ENCODE results near the gene BCOR.
A peak's percentile ranks its signal among the peaks of the same experiment; 100 is the strongest.

Gene BCOR

DNA sequence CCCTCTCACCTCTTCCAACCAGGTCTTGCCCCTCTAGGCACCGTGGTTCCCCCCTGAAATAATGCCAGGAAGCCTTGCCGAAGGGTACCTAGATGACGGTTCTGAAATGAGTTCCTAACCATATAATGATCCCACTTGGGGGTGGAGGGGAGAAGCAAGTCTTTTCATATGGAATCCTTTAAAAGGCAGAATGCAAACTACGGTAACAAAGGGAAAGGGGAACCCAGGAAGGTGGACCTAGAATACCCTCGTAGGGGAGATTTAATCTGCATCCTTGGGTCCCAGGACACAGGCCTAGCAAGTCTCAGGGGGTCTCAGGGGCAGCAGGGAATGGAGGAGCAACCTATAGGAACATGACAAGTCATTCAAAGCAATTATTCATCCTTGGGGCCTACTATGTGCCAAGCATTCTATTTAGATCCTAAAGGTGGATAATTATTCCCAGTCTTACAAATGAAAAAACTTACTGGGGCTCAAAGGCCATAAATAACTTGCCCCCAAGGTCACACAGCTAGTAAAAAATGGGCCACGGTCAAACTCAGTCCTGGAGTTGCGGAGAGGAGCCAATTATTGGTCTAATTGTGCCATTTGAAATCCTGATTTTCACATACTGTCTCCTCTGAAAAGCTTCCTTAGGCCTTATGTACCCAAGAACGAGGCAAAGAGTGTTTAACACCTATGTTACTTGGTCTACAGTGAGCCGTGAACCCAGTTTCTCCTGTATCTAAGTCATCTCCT lies 8.8 kb downstream of the BCOR start:
- Histone ChIP-seq H2AK5ac (ENCODE audit: low read length) (no peak overlapping the region), H3K4me2 (ENCODE audit: low read length) (no peak overlapping the region), H3K27me3 (ENCODE audit: insufficient read depth, low read length, poor library complexity) (no peaks in the 10 kb centered on the region), H2BK15ac (replicated peaks; ENCODE audit: low read depth) (no peak overlapping the region), H3K4me1 (ENCODE audit: control insufficient read depth, low read depth, low read length) (peaks cover 9% of the 10 kb centered on the region), H3K9ac (ENCODE audit: low read length) (peak overlapping the region; percentile 71), H3K4me3 (ENCODE audit: low read length) (no peak overlapping the region), H3K56ac (ENCODE audit: low read length) (peak overlapping the region; percentile 60), H2BK5ac (ENCODE audit: low read length) (no peak overlapping the region), H4K5ac (ENCODE audit: low read length) (no peak overlapping the region), H3K18ac (ENCODE audit: low read length) (no peak overlapping the region), H3K4ac (ENCODE audit: low read depth, low read length) (no peak overlapping the region), H3K27ac (ENCODE audit: low read depth, low read length) (no peak overlapping the region), H3K36me3 (ENCODE audit: control insufficient read depth, insufficient read depth, low read length) (no peaks in the 10 kb centered on the region), H3K79me2 (ENCODE audit: control insufficient read depth, insufficient read depth, low read length) (peaks cover 62% of the 10 kb centered on the region), H4K8ac (ENCODE audit: low read depth, low read length) (no peak overlapping the region), H2BK120ac (ENCODE audit: low read depth, low read length) (no peak overlapping the region), H3K79me1 (ENCODE audit: low read length) (no peaks in the 10 kb centered on the region), H3K23ac (ENCODE audit: low read length) (no peak overlapping the region)
- DNase-seq = no peak
- WGBS (ENCODE audit: extremely low coverage, insufficient coverage, low lambda C conversion rate) = no CpG with 5 or more reads among the region's 9 CpGs

DNA sequence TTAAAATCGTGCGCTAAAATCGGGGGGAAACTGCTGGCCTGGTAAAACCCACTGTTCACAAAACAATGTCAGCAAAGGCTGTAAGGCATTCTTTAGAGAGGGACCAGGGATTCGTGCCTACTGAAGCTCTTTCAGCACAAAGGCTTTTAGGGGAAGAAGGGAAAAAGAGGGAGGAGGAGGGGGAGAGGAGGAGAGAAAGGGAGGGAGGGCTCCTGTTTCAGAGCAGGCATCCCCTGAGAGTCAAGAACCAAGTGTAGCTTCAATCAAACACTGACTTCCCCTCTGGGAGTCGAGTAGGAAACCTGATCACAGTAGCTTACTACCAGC lies 9.5 kb downstream of the BCOR start:
- Histone ChIP-seq H3K4me1 (ENCODE audit: control insufficient read depth, low read depth, low read length) (peaks cover 9% of the 10 kb centered on the region), H3K27me3 (ENCODE audit: insufficient read depth, low read length, poor library complexity) (no peaks in the 10 kb centered on the region), H3K9ac (ENCODE audit: low read length) (peak overlapping the region; percentile 53)

DNA sequence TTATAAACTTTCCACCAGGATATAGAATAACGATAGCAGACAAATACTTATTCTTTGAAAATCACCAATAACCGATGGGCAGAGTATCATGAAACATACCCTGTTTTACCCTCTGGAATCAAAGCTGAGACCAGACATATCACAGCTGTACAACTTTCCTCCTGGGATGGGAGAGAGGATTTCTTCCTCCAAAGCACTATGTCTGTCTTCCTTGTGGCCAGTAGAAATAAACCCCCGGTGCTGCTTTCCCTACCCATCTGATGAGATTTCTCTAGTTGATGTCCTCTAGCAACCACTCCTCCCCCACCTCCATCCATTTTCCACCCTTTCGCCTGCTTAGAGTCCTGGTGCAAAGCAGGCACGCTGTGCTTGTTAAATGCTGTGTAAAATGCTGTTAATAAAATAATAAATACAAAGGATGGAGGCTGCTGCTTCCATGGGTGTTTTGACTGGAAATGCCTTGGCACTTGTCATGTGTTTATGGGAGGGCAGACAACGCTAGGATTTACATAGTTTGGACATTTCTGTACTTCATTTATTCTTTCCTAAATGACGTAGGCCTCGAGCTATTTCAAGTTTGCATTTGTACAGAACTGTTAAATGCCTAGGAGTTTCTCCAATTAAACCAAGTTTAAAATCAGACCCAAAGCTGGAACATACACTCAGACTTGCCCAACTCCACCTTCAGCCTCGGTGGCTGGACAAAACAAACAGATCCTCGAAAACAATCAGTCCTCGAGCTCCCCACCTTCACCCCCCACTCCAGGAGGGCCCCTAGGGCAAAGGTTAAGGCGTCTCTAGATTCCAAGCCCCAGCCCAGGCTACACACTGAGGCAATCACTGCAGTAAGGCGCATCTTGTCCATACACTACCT lies 10.1 kb downstream of the BCOR start:
- Histone ChIP-seq H3K18ac (ENCODE audit: low read length) (no peak overlapping the region), H3K56ac (ENCODE audit: low read length) (peak overlapping the region; percentile 76), H2BK15ac (replicated peaks; ENCODE audit: low read depth) (no peak overlapping the region), H3K27me3 (ENCODE audit: insufficient read depth, low read length, poor library complexity) (no peaks in the 10 kb centered on the region), H3K23ac (ENCODE audit: low read length) (no peak overlapping the region), H3K36me3 (ENCODE audit: control insufficient read depth, insufficient read depth, low read length) (no peaks in the 10 kb centered on the region), H3K9ac (ENCODE audit: low read length) (peak overlapping the region; percentile 53), H3K4me3 (ENCODE audit: low read length) (no peak overlapping the region), H2AK5ac (ENCODE audit: low read length) (no peak overlapping the region), H3K79me1 (ENCODE audit: low read length) (no peaks in the 10 kb centered on the region), H3K27ac (ENCODE audit: low read depth, low read length) (no peak overlapping the region), H3K79me2 (ENCODE audit: control insufficient read depth, insufficient read depth, low read length) (peaks cover 63% of the 10 kb centered on the region), H4K8ac (ENCODE audit: low read depth, low read length) (no peak overlapping the region), H3K4me2 (ENCODE audit: low read length) (peak overlapping the region; percentile 22), H3K4me1 (ENCODE audit: control insufficient read depth, low read depth, low read length) (peaks cover 8% of the 10 kb centered on the region), H2BK120ac (ENCODE audit: low read depth, low read length) (no peak overlapping the region), H4K5ac (ENCODE audit: low read length) (no peak overlapping the region), H2BK5ac (ENCODE audit: low read length) (no peak overlapping the region), H3K4ac (ENCODE audit: low read depth, low read length) (no peak overlapping the region)
- no peak for DNase-seq
- no CpG with 5 or more reads among the region's 13 CpGs for WGBS (ENCODE audit: extremely low coverage, insufficient coverage, low lambda C conversion rate)

More for the DNA sequence above, 9.5 kb downstream of the BCOR start:
- Histone ChIP-seq H2BK15ac (replicated peaks; ENCODE audit: low read depth) (no peak overlapping the region), H4K8ac (ENCODE audit: low read depth, low read length) (no peak overlapping the region), H3K56ac (ENCODE audit: low read length) (peak overlapping the region; percentile 76), H2AK5ac (ENCODE audit: low read length) (no peak overlapping the region), H3K79me2 (ENCODE audit: control insufficient read depth, insufficient read depth, low read length) (peaks cover 61% of the 10 kb centered on the region), H3K18ac (ENCODE audit: low read length) (no peak overlapping the region), H3K79me1 (ENCODE audit: low read length) (no peaks in the 10 kb centered on the region), H2BK120ac (ENCODE audit: low read depth, low read length) (no peak overlapping the region), H4K5ac (ENCODE audit: low read length) (no peak overlapping the region), H3K4me3 (ENCODE audit: low read length) (no peak overlapping the region), H3K27ac (ENCODE audit: low read depth, low read length) (no peak overlapping the region), H2BK5ac (ENCODE audit: low read length) (no peak overlapping the region), H3K4me2 (ENCODE audit: low read length) (peak overlapping the region; percentile 22), H3K4ac (ENCODE audit: low read depth, low read length) (no peak overlapping the region), H3K36me3 (ENCODE audit: control insufficient read depth, insufficient read depth, low read length) (no peaks in the 10 kb centered on the region), H3K23ac (ENCODE audit: low read length) (no peak overlapping the region)
- no peak for DNase-seq
- no CpG with 5 or more reads among the region's 5 CpGs for WGBS (ENCODE audit: extremely low coverage, insufficient coverage, low lambda C conversion rate)

DNA sequence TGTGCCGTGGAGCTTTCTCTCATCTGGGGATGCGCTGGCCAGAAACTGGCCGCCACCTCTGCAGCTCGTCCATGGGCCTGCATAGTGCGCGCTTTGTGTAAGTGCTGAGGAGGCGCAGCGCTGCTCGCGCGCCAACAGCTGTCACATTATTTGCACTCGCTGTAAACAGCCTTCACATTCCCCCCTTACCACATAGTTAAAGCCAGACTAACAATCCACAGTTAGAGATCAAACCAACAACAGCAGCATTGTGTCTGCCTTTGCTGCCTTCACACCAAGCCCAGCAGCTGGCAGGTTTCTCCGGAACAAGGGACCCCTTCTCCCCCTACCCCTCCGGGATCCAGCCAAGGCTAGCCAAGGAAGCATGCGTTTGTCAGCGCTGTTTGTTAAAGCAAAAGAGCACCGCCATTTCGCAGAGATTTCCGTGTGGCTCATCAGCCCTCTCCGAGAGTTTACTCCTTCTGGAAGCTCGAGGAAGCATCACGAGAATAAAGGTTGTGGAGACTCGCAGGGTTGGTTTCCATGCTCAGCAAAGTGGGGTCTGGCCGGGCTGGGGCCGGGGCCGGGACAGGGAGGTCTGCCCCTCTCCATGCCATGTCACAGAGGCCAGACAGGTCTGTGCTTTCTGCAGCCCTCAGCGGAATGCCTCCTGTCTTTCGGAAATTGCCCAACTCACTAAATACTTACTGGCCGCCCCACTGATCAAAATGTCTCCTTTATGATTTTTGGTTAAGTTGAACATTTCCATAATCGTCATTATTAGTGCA lies 11.0 kb downstream of the BCOR start:
- Histone ChIP-seq H3K27me3 (ENCODE audit: insufficient read depth, low read length, poor library complexity) (no peaks in the 10 kb centered on the region), H3K4me3 (ENCODE audit: low read length) (no peak overlapping the region)
- no CpG with 5 or more reads among the region's 30 CpGs for WGBS (ENCODE audit: extremely low coverage, insufficient coverage, low lambda C conversion rate)

DNA sequence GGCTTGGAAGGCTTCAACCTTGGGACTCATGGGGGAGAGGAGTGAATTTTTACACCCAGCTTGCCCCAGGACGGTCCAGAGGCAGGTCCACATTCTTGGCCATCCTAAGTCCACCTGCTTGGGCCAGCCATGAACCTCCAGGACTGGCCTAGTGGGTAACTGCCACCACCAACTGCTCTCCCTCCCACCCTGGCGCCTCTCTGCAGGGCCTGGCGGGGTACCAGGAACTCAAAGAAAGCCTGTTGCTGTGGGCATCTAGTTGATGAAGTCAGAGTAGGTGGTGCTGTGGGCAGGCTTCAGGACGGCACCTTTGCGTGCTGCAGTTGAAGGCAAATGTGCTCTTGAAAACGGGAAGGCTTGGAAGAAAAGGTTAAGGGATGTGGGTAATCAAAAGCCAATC lies 12.0 kb downstream of the BCOR start:
- no peak overlapping the region for H3K18ac ChIP-seq (ENCODE audit: low read length)
- H3K4me1 ChIP-seq (ENCODE audit: control insufficient read depth, low read depth, low read length) = peaks cover 6% of the 10 kb centered on the region
- no peak overlapping the region for H3K4me2 ChIP-seq (ENCODE audit: low read length)
- H3K56ac ChIP-seq (ENCODE audit: low read length) = no peak overlapping the region
- H2BK5ac ChIP-seq (ENCODE audit: low read length) = no peak overlapping the region
- H2BK120ac ChIP-seq (ENCODE audit: low read depth, low read length) = no peak overlapping the region
- H3K27me3 ChIP-seq (ENCODE audit: insufficient read depth, low read length, poor library complexity) = no peaks in the 10 kb centered on the region
- H2BK15ac ChIP-seq (replicated peaks; ENCODE audit: low read depth) = no peak overlapping the region
- H2AK5ac ChIP-seq (ENCODE audit: low read length) = no peak overlapping the region
- H3K4ac ChIP-seq (ENCODE audit: low read depth, low read length) = no peak overlapping the region
- peaks cover 72% of the 10 kb centered on the region for H3K79me2 ChIP-seq (ENCODE audit: control insufficient read depth, insufficient read depth, low read length)
- DNase-seq = no peak
- no peak overlapping the region for H3K4me3 ChIP-seq (ENCODE audit: low read length)
- H3K9ac ChIP-seq (ENCODE audit: low read length) = no peak overlapping the region
- no CpG with 5 or more reads among the region's 6 CpGs for WGBS (ENCODE audit: extremely low coverage, insufficient coverage, low lambda C conversion rate)
- no peak overlapping the region for H4K8ac ChIP-seq (ENCODE audit: low read depth, low read length)
- no peak overlapping the region for H4K5ac ChIP-seq (ENCODE audit: low read length)
- no peak overlapping the region for H3K23ac ChIP-seq (ENCODE audit: low read length)
- H3K36me3 ChIP-seq (ENCODE audit: control insufficient read depth, insufficient read depth, low read length) = no peaks in the 10 kb centered on the region
- H3K27ac ChIP-seq (ENCODE audit: low read depth, low read length) = no peak overlapping the region
- no peaks in the 10 kb centered on the region for H3K79me1 ChIP-seq (ENCODE audit: low read length)

More for the DNA sequence above, 11.0 kb downstream of the BCOR start:
- H3K79me2 ChIP-seq (ENCODE audit: control insufficient read depth, insufficient read depth, low read length) = peaks cover 66% of the 10 kb centered on the region
- H4K5ac ChIP-seq (ENCODE audit: low read length) = no peak overlapping the region
- no peak overlapping the region for H3K56ac ChIP-seq (ENCODE audit: low read length)
- H2BK15ac ChIP-seq (replicated peaks; ENCODE audit: low read depth) = no peak overlapping the region
- no peak overlapping the region for H2AK5ac ChIP-seq (ENCODE audit: low read length)
- no peak overlapping the region for H3K9ac ChIP-seq (ENCODE audit: low read length)
- no peak for DNase-seq
- no peaks in the 10 kb centered on the region for H3K79me1 ChIP-seq (ENCODE audit: low read length)
- H3K4me1 ChIP-seq (ENCODE audit: control insufficient read depth, low read depth, low read length) = peaks cover 6% of the 10 kb centered on the region
- H3K23ac ChIP-seq (ENCODE audit: low read length) = no peak overlapping the region
- no peak overlapping the region for H4K8ac ChIP-seq (ENCODE audit: low read depth, low read length)
- no peak overlapping the region for H3K4me2 ChIP-seq (ENCODE audit: low read length)
- H3K36me3 ChIP-seq (ENCODE audit: control insufficient read depth, insufficient read depth, low read length) = no peaks in the 10 kb centered on the region
- no peak overlapping the region for H3K4ac ChIP-seq (ENCODE audit: low read depth, low read length)
- H2BK120ac ChIP-seq (ENCODE audit: low read depth, low read length) = no peak overlapping the region
- H2BK5ac ChIP-seq (ENCODE audit: low read length) = no peak overlapping the region
- H3K27ac ChIP-seq (ENCODE audit: low read depth, low read length) = no peak overlapping the region
- H3K18ac ChIP-seq (ENCODE audit: low read length) = no peak overlapping the region
